GM12865 (cell line): ENCODE results near the gene MB21D2.

Experiments
- DNase-seq: peaks from one replicate; pipeline ENCODE4 v3.0.0; 2010; ENCODE audit warnings: low read depth
- H3K4me3 ChIP-seq: 2 replicates; pipeline ENCODE4 v1.5.1; 2011; ENCODE audit warnings: mild to moderate bottlenecking, low read depth, low read length, control low read depth
- CTCF ChIP-seq: IDR thresholded peaks from 2 replicates; pipeline ENCODE4 v1.5.1; 2011; ENCODE audit warnings: low read length, control low read depth, low read depth, inconsistent platforms; ENCODE audit not compliant: insufficient read depth; ENCODE audit errors: missing control alignments

Gene MB21D2

GRCh38 chr3:192843723-192844485 lies 73.8 kb downstream of the MB21D2 start:
- TF ChIP-seq CTCF = no peak
- H3K4me3 ChIP-seq = no peak overlapping the region
- no peak for DNase-seq

- no peak overlapping the region for H3K4me3 ChIP-seq
- no peak for TF ChIP-seq CTCF
- no peak for DNase-seq
Observed at GRCh38 chr3:192843119-192843518, 74.5 kb downstream of the MB21D2 start.

GRCh38 chr3:192842711-192843110 lies 74.9 kb downstream of the MB21D2 start:
- TF ChIP-seq CTCF = no peak
- no peak overlapping the region for H3K4me3 ChIP-seq
- DNase-seq = no peak

GRCh38 chr3:192842138-192842537 lies 75.5 kb downstream of the MB21D2 start:
- no peak for DNase-seq
- TF ChIP-seq CTCF = no peak
- no peak overlapping the region for H3K4me3 ChIP-seq

GRCh38 chr3:192841428-192841827 lies 76.2 kb downstream of the MB21D2 start:
- no peak overlapping the region for H3K4me3 ChIP-seq
- TF ChIP-seq CTCF = no peak
- DNase-seq = no peak

- no peak overlapping the region for H3K4me3 ChIP-seq
- no peak for TF ChIP-seq CTCF
- DNase-seq = peak; percentile 65
Observed at GRCh38 chr3:192840143-192840836, 77.4 kb downstream of the MB21D2 start.
